Transverse colon (tissue), 4 donors: ENCODE results near the gene KRAS. TPM values are rescaled to one million over a fixed set of nuclear protein-coding genes. Genes with fewer than 3 reads are reported as not detected.
"Not testable (repeated sequence)": the region's sequence is repeated elsewhere in the genome, so short reads cannot be mapped to it uniquely, and the experiment has no call there.

ENCODE experiments used
- DNase-seq: peaks from one replicate; pipeline ENCODE4 v3.0.0-alpha.2; 2019
- H3K27ac ChIP-seq, 4 donors: fragments of 200-600 bp; sonication (generic); 2 replicates each; pipeline ENCODE4 v1.5.1; 2016 to 2018; ENCODE audit warnings: inconsistent platforms in 4 of 4
- H3K27me3 ChIP-seq: fragments of 200-600 bp; sonication (generic); 2 replicates; pipeline ENCODE4 v1.5.1; 2017; ENCODE audit warnings: inconsistent platforms
- H3K36me3 ChIP-seq, 4 donors: fragments of 200-600 bp; sonication (generic); 2 replicates each; pipeline ENCODE4 v1.5.1; 2017 to 2019; ENCODE audit warnings: inconsistent platforms in 4 of 4
- H3K4me1 ChIP-seq, 4 donors: fragments of 200-600 bp; sonication (generic); 2 replicates each; pipeline ENCODE4 v1.5.1; 2017 to 2020; ENCODE audit warnings: inconsistent platforms in 4 of 4
- H3K4me3 ChIP-seq, 4 donors: fragments of 200-600 bp; sonication (generic); 1 replicate in 1 of 4; 2 replicates in 3 of 4; pipeline versions ENCODE4 v1.5.1 to v1.6.1; 2017 to 2019; ENCODE audit warnings: inconsistent platforms in 4 of 4
- H3K9me3 ChIP-seq, 2 donors: fragments of 200-600 bp; sonication (generic); 2 replicates each; pipeline ENCODE4 v1.5.1; 2017 to 2019; ENCODE audit warnings: inconsistent platforms in 2 of 2
- EP300 ChIP-seq: sonication (generic); formaldehyde crosslinking; IDR thresholded peaks from one replicate; pipeline ENCODE4 v1.6.1; 2017; ENCODE audit warnings: antibody characterized with exemption, low read depth
- POLR2A ChIP-seq: fragments of 450-650 bp; IDR thresholded peaks from one replicate; pipeline ENCODE4 v1.6.1; 2016; ENCODE audit warnings: antibody characterized with exemption, mild to moderate bottlenecking, moderate library complexity
- POLR2AphosphoS5 ChIP-seq, 3 donors: sonication (generic); formaldehyde crosslinking; IDR thresholded peaks; one replicate each; pipeline ENCODE4 v1.6.1; 2016; ENCODE audit warnings: antibody characterized with exemption in 3 of 3
- WGBS, 2 donors: methylation state at CpG; one replicate each; pipeline ENCODE4 v1.1.5; 2018; ENCODE audit warnings: low coverage in 1 of 2; 5-methylcytosine and 5-hydroxymethylcytosine counted together
- in situ Hi-C, 4 donors: fragments of 200-750 bp; cut with MboI; loops; one replicate each; pipeline versions ENCODE4 v1.15.0 to v1.15.1; 2017; ENCODE audit warnings: low sequenced_read_pairs in 3 of 4, low pct_ligation_motif_present in 1 of 4, low pct_unique_long_range_greater_than_20kb in 1 of 4
- intact Hi-C: fragments of 100-400 bp; cut with DNase I; formaldehyde crosslinking; loops from one replicate; pipeline ENCODE4 v1.15.1; 2023; ENCODE audit warnings: low total_unique reads
- total RNA-seq, 4 donors: library from RNA; depleted of rRNA; stranded (reverse); fragments of >200 nt; gene quantifications; one replicate each; pipeline ENCODE4 v1.1.0, GENCODE V29; 2016
- TF ChIP-seq, protein P1 (sequence below), 5 experiments: fragments of 200-600 bp in 3 of 5; fragments of 450-650 bp in 2 of 5; sonication (generic) in 3 of 5; IDR thresholded peaks; 1 replicate in 2 of 5; 2 replicates in 3 of 5; pipeline ENCODE4 v1.5.1; 2016 to 2017; ENCODE audit warnings: antibody characterized with exemption in 5 of 5, inconsistent platforms in 3 of 5, mild to moderate bottlenecking in 2 of 5, moderate library complexity in 1 of 5

KRAS gene
- 10 to 100 TPM in 3 of 4 donors, 1 to 10 TPM in 1; 7.6 to 40.6 (median 30.5) TPM for total RNA-seq

DNA sequence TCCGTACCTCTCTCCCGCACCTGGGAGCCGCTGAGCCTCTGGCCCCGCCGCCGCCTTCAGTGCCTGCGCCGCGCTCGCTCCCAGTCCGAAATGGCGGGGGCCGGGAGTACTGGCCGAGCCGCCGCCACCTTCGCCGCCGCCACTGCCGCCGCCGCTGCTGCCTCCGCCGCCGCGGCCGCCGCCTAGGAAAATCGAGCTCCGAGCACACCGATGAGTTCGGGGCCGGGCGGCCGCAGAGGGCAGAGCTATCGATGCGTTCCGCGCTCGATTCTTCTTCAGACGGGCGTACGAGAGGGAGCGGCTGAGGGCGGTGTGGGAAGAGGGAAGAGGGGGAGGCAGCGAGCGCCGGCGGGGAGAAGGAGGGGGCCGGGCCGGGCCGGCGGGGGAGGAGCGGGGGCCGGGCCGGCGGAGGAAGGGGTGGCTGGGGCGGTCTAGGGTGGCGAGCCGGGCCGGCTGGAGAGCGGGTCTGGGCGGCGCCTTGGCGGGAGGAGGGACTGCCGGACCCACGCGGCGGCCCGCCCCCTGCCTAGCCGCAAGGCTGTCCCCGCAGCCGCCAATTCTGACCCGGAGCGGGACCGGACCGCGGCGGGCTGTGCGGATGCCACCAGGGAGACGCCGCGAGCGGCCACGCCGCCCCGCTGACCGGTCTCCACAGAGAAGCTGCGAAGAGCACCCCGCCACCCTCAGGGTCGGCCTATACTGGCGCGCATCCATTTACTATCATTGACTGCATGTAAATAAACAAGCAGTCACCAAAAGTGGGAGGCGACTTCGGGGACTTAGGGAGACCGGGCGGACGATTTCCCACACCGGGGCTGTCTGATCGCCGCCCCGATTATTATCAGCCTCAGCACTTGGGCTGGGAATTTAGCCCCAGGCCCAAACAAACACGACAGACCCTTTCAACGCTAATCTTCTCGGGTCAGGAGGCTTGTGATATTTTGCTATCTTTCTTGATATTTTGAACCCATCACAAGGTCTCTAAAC, at the start of gene KRAS:
Gene KRAS, minus strand, starts transcription at position 186 of the 987 bp plus-strand sequence.
- in situ Hi-C loops (no loop called here), intact Hi-C loops (no loop called here)
- Histone ChIP-seq H3K27me3 (no peaks in the 10 kb centered on the region), H3K27ac (peak within 1 kb of the TSS; percentile 98 to 99 (median 98)), H3K4me1 (peaks cover 0 to 42% (median 18%) of the 10 kb centered on the region in 4 donors), H3K36me3 (no peaks in the 10 kb centered on the region), H3K4me3 (peak within 1 kb of the TSS; percentile 91 to 100 (median 97)), H3K9me3 (no peaks in the 10 kb centered on the region)
- TF ChIP-seq POLR2A: peak; percentile 72
- TF ChIP-seq, protein P1, sequence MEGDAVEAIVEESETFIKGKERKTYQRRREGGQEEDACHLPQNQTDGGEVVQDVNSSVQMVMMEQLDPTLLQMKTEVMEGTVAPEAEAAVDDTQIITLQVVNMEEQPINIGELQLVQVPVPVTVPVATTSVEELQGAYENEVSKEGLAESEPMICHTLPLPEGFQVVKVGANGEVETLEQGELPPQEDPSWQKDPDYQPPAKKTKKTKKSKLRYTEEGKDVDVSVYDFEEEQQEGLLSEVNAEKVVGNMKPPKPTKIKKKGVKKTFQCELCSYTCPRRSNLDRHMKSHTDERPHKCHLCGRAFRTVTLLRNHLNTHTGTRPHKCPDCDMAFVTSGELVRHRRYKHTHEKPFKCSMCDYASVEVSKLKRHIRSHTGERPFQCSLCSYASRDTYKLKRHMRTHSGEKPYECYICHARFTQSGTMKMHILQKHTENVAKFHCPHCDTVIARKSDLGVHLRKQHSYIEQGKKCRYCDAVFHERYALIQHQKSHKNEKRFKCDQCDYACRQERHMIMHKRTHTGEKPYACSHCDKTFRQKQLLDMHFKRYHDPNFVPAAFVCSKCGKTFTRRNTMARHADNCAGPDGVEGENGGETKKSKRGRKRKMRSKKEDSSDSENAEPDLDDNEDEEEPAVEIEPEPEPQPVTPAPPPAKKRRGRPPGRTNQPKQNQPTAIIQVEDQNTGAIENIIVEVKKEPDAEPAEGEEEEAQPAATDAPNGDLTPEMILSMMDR (IDR thresholded peaks at IDR 0.05): no peak
- no peak for TF ChIP-seq EP300
- peak; percentile 80 to 95 (median 93) for TF ChIP-seq POLR2AphosphoS5 (IDR thresholded peaks at IDR 0.05)
- 0% methylated on average over 76 of the region's 105 CpGs; no CpG with 5 or more reads in 1 of the 2 donors for WGBS, 2 donors
- DNase-seq: peak; percentile 97

DNA sequence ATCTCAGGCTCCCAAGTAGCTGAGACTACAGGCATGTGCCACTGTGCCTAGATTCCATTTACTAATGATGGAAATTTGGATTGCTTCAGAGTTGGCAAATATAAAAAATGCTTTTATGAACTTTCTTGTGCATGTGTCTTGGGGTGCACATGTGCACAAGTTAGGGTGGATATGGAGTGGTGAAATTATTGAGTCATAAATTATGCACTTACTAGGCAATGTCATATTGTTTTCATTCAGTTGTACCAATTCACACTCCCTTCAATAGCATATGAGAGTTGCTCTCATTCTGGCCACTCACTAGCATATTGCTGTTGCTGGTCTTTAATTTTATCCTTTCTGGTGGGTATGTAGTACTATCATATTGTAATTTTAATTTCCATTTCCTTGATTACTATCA, 45.7 kb upstream of the KRAS start:
- in situ Hi-C loops: no loop called here

DNA sequence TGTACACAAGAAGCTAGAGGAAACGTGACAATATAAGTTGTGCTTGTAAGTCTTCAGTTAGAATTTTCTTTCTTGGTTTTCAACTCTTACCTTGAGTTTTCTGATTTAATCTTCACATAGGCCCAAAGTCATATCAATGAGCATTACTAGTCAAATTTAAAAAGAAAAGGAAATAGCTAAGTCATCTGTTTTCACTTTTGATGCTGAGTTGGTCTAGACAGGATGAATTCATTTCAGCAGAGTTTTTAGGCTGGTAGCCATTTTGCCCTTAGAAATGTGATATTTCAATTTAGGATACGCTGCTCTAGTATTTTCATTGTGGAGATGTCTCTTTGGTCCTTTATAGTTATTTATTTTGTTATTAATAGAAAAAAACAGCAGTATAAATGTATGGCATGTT, 44.6 kb upstream of the KRAS start:
- Histone ChIP-seq H3K27me3 (no peaks in the 10 kb centered on the region), H3K9me3 (no peaks in the 10 kb centered on the region), H3K4me1 (no peaks in the 10 kb centered on the region), H3K36me3 (no peaks in the 10 kb centered on the region), H3K4me3 (no peak overlapping the region), H3K27ac (no peak overlapping the region)
- no peak for DNase-seq
- TF ChIP-seq, protein P1 (IDR thresholded peaks at IDR 0.05): no peak
- TF ChIP-seq POLR2AphosphoS5 (IDR thresholded peaks at IDR 0.05) (no peak), POLR2A (no peak), EP300 (no peak)
- in situ Hi-C loops (no loop called here), intact Hi-C loops (no loop called here)
- WGBS, 2 donors: 87% methylated on average over 2 of the region's 2 CpGs

More for the DNA sequence above, 45.7 kb upstream of the KRAS start:
- Histone ChIP-seq H3K9me3 (no peaks in the 10 kb centered on the region), H3K27me3 (no peaks in the 10 kb centered on the region), H3K4me3 (no peak overlapping the region), H3K36me3 (no peaks in the 10 kb centered on the region), H3K27ac (no peak overlapping the region), H3K4me1 (no peaks in the 10 kb centered on the region)
- DNase-seq: no peak
- no peak for TF ChIP-seq EP300
- no peak for TF ChIP-seq POLR2A
- TF ChIP-seq POLR2AphosphoS5 (IDR thresholded peaks at IDR 0.05): no peak
- TF ChIP-seq, protein P1 (IDR thresholded peaks at IDR 0.05): no peak
- intact Hi-C loops: no loop called here

DNA sequence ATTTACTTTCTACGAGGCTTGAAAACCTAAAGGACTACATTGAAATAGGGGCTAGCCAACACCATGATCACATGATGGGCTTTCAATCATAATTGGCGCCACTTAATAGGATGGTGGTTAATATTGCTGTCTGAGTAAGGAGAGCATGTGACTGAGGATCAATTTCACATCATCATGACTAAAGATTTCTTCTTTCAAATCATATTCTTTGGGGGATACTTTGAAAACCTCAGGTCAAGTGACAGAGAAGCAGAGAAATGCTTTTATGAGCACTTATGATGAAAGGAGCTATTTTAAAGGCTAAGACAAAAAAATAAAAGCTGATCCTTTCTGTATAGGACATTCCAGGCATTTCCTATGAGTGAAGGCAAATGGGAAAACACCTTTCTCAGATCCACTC, 42.9 kb upstream of the KRAS start:
- Histone ChIP-seq H3K27ac (no peak overlapping the region), H3K36me3 (no peaks in the 10 kb centered on the region), H3K4me3 (no peak overlapping the region), H3K27me3 (no peaks in the 10 kb centered on the region), H3K4me1 (no peaks in the 10 kb centered on the region), H3K9me3 (no peaks in the 10 kb centered on the region)
- 86 to 88% methylated on average over 2 of the region's 2 CpGs for WGBS, 2 donors
- in situ Hi-C loops (no loop called here), intact Hi-C loops (no loop called here)
- no peak for DNase-seq
- TF ChIP-seq POLR2A (no peak), POLR2AphosphoS5 (IDR thresholded peaks at IDR 0.05) (no peak), EP300 (no peak)
- TF ChIP-seq, protein P1 (IDR thresholded peaks at IDR 0.05): no peak

DNA sequence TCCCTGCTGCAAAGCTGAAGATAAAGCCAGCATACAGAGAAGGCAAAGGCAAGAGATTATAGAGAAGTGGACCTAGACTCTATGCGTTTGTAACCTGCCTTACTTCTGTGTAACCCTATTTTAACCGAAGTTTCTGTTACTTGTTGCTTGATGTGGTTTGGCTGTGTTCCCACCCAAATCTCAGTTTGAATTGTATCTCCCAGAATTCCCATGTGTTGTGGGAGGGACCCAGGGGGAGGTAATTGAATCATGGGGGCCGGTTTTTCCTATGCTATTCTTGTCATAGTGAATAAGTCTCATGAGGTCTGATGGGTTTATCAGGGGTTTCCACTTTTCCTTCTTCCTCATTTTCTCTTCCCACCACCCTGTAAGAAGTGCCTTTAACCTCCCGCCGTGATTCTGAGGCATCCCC, 42.1 kb upstream of the KRAS start:
- H3K4me3 ChIP-seq, DNase-seq, H3K4me1 ChIP-seq, H3K9me3 ChIP-seq, H3K27me3 ChIP-seq, in situ Hi-C loops, H3K36me3 ChIP-seq, intact Hi-C loops, H3K27ac ChIP-seq: not testable (repeated sequence)
- 62 to 69% methylated on average over 5 of the region's 5 CpGs for WGBS, 2 donors
